Hepatocyte (in vitro differentiated cells): ENCODE measurements around the gene RIT2.

Experiments
- EZH2 ChIP-seq: fragments of 200-600 bp; sonication (generic); IDR thresholded peaks from 2 replicates; pipeline ENCODE4 v1.6.1; 2016; ENCODE audit warnings: antibody characterized with exemption, mild to moderate bottlenecking, borderline replicate concordance
- EZH2phosphoT487 ChIP-seq: fragments of 200-600 bp; sonication (generic); IDR thresholded peaks from one replicate; pipeline ENCODE4 v1.6.1; 2018; ENCODE audit warnings: antibody characterized with exemption, mild to moderate bottlenecking, low read depth, moderate library complexity; ENCODE audit not compliant: unreplicated experiment, severe bottlenecking
- TF ChIP-seq, protein P1 (sequence below): fragments of 200-600 bp; sonication (generic); IDR thresholded peaks from 2 replicates; pipeline ENCODE4 v1.5.1; 2016; ENCODE audit warnings: antibody characterized with exemption, mild to moderate bottlenecking; ENCODE audit not compliant: poor library complexity

DNA sequence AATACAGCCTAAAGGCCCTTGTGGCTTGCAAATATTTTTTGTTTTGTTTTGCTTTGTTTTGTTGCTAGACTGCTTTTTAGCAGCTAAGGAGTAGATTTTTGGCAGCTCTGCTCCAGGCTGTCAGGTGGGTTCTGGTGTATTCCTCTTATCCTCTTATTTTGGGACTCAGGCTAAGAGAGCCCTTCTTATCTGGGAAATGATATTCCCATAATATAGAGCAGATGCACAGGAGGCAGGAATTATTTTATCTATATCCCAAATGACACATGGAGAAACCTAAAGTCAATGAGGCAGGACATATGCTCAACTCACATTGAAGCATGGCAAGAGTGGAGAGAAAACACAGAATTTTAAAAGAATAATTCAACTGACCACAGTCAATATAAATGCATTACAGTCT is 369.6 kb downstream of the RIT2 start:
- TF ChIP-seq EZH2: no peak
- TF ChIP-seq, protein P1, sequence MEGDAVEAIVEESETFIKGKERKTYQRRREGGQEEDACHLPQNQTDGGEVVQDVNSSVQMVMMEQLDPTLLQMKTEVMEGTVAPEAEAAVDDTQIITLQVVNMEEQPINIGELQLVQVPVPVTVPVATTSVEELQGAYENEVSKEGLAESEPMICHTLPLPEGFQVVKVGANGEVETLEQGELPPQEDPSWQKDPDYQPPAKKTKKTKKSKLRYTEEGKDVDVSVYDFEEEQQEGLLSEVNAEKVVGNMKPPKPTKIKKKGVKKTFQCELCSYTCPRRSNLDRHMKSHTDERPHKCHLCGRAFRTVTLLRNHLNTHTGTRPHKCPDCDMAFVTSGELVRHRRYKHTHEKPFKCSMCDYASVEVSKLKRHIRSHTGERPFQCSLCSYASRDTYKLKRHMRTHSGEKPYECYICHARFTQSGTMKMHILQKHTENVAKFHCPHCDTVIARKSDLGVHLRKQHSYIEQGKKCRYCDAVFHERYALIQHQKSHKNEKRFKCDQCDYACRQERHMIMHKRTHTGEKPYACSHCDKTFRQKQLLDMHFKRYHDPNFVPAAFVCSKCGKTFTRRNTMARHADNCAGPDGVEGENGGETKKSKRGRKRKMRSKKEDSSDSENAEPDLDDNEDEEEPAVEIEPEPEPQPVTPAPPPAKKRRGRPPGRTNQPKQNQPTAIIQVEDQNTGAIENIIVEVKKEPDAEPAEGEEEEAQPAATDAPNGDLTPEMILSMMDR: no peak
- no peak for TF ChIP-seq EZH2phosphoT487
